Natural killer cell (primary cell): ENCODE results near the gene CABP4. TPM values are rescaled to one million over a fixed set of nuclear protein-coding genes. Genes with fewer than 3 reads are reported as not detected.

Experiments used
- ATAC-seq, 3 donors: fragments of 150-1000 bp in 2 of 3; fragments of 200-7000 bp in 1 of 3; cut with Tn5 transposase; 1 replicate in 1 of 3; 2 replicates in 2 of 3; pipeline ENCODE4 v1.10.0; 2021; ENCODE audit warnings: mild to moderate bottlenecking in 2 of 3, moderate library complexity in 2 of 3
- DNase-seq, 2 donors: peaks; one replicate each; pipeline versions ENCODE4 v3.0.0 to v3.0.0-alpha.2; 2013 to 2021; ENCODE audit warnings: mixed read lengths in 1 of 2
- H3K27ac ChIP-seq: one replicate; pipeline ENCODE4 v1.5.1; 2013; ENCODE audit warnings: mild to moderate bottlenecking, low read length
- H3K27me3 ChIP-seq: one replicate; pipeline ENCODE4 v1.6.1; 2013; ENCODE audit warnings: low read length; ENCODE audit not compliant: control insufficient read depth, insufficient read depth
- H3K36me3 ChIP-seq: one replicate; pipeline ENCODE4 v1.6.1; 2013; ENCODE audit warnings: low read length; ENCODE audit not compliant: control insufficient read depth, insufficient read depth
- H3K4me1 ChIP-seq: one replicate; pipeline ENCODE4 v1.6.1; 2013; ENCODE audit warnings: low read length; ENCODE audit not compliant: control insufficient read depth, insufficient read depth
- H3K4me3 ChIP-seq: one replicate; pipeline ENCODE4 v1.5.1; 2013; ENCODE audit warnings: low read length
- H3K9me3 ChIP-seq: one replicate; pipeline ENCODE4 v1.6.1; 2013; ENCODE audit warnings: low read length; ENCODE audit not compliant: control insufficient read depth, insufficient read depth
- H3K27ac Mint-ChIP-seq, 2 donors: one replicate each; pipeline ENCODE4 v1.8.0; 2022; ENCODE audit warnings: mild to moderate bottlenecking in 2 of 2, mixed read lengths in 2 of 2, moderate library complexity in 1 of 2
- H3K27me3 Mint-ChIP-seq, 2 donors: one replicate each; pipeline ENCODE4 v1.8.0; 2022; ENCODE audit warnings: low read depth in 2 of 2, mixed read lengths in 2 of 2
- H3K36me3 Mint-ChIP-seq: one replicate; pipeline ENCODE4 v1.8.0; 2022; ENCODE audit warnings: mixed read lengths
- H3K4me1 Mint-ChIP-seq, 2 donors: one replicate each; pipeline ENCODE4 v1.8.0; 2022; ENCODE audit warnings: mixed read lengths in 2 of 2
- H3K4me3 Mint-ChIP-seq: one replicate; pipeline ENCODE4 v1.8.0; 2022; ENCODE audit warnings: mild to moderate bottlenecking, moderate library complexity, mixed read lengths
- H3K9me3 Mint-ChIP-seq, 2 donors: one replicate each; pipeline ENCODE4 v1.8.0; 2022; ENCODE audit warnings: mixed read lengths in 2 of 2
- CTCF ChIP-seq: fragments of 200-600 bp; IDR thresholded peaks from one replicate; pipeline ENCODE4 v1.8.0; 2022; ENCODE audit warnings: antibody characterized with exemption
- WGBS: methylation state at CpG from one replicate; pipeline ENCODE4 v1.1.7; 2013; ENCODE audit warnings: missing lambda C conversion rate; ENCODE audit not compliant: insufficient coverage; 5-methylcytosine and 5-hydroxymethylcytosine counted together
- intact Hi-C: fragments of 100-400 bp; cut with micrococcal nuclease; formaldehyde crosslinking; loops from one replicate; pipeline ENCODE4 v1.14.2; 2022
- total RNA-seq, 4 donors: library from RNA; stranded (reverse); fragments of 120-200 nt in 1 of 4; gene quantifications; one replicate each; pipeline versions ENCODE4 v1.2.3 to v1.2.4, GENCODE V29; 2013 to 2022

The CABP4 gene
- total RNA-seq, 3 donors from 2014 or later (not counting 1 experiment from before 2014, with no cell fraction given), result 12.9 to 22.8 (median 21.3) TPM

GRCh38 chr11:67466962-67467771, 12.0 kb downstream of the CABP4 start:
- intact Hi-C loops, result loop anchor here (5.0 kb wide), 1 partner anchor 65 kb away; the partner anchor contains the start of genes PPP1CA and TBC1D10C
- no peak for ATAC-seq
- H3K27ac ChIP-seq, result no peak overlapping the region
- peaks cover 12 to 37% of the 10 kb centered on the region in 2 donors for H3K4me1 Mint-ChIP-seq
- H3K27me3 Mint-ChIP-seq, result no peaks in the 10 kb centered on the region
- WGBS, result 89% methylated on average over 11 of the region's 11 CpGs
- peaks cover 6% of the 10 kb centered on the region for H3K36me3 ChIP-seq
- H3K27me3 ChIP-seq, result no peaks in the 10 kb centered on the region
- H3K4me3 ChIP-seq, result no peak overlapping the region
- no peaks in the 10 kb centered on the region for H3K9me3 Mint-ChIP-seq
- peak overlapping the region; percentile 18 to 82 for H3K27ac Mint-ChIP-seq
- DNase-seq, result no peak
- TF ChIP-seq CTCF, result no peak
- no peaks in the 10 kb centered on the region for H3K36me3 Mint-ChIP-seq
- no peaks in the 10 kb centered on the region for H3K9me3 ChIP-seq
- peak overlapping the region; percentile 73 for H3K4me3 Mint-ChIP-seq
- H3K4me1 ChIP-seq, result peaks cover 42% of the 10 kb centered on the region

GRCh38 chr11:67468056-67468455, 12.9 kb downstream of the CABP4 start:
- no peaks in the 10 kb centered on the region for H3K9me3 Mint-ChIP-seq
- no peaks in the 10 kb centered on the region for H3K27me3 Mint-ChIP-seq
- Histone ChIP-seq H3K9me3 (no peaks in the 10 kb centered on the region), H3K27me3 (no peaks in the 10 kb centered on the region), H3K36me3 (peaks cover 6% of the 10 kb centered on the region), H3K4me1 (peaks cover 42% of the 10 kb centered on the region), H3K27ac (peak overlapping the region; percentile 38), H3K4me3 (peak overlapping the region; percentile 58)
- intact Hi-C loops, result loop anchor here (5.0 kb wide), 1 partner anchor 66 kb away; the partner anchor contains the start of genes PPP1CA and TBC1D10C
- TF ChIP-seq CTCF, result no peak
- no peak for DNase-seq
- H3K36me3 Mint-ChIP-seq, result no peaks in the 10 kb centered on the region
- ATAC-seq, result no peak
- H3K27ac Mint-ChIP-seq, result peak overlapping the region; percentile 66 to 82
- peaks cover 12 to 37% of the 10 kb centered on the region in 2 donors for H3K4me1 Mint-ChIP-seq
- H3K4me3 Mint-ChIP-seq, result peak overlapping the region; percentile 85
- 65% methylated on average over 5 of the region's 5 CpGs for WGBS

GRCh38 chr11:67468456-67468758, 13.3 kb downstream of the CABP4 start:
- intact Hi-C loops, result loop anchor here (5.0 kb wide), 1 partner anchor 66 kb away; the partner anchor contains the start of genes PPP1CA and TBC1D10C
- peak in 1 of 2 donors; percentile 46 for DNase-seq
- H3K4me1 ChIP-seq, result peaks cover 42% of the 10 kb centered on the region

More at GRCh38 chr11:67468456-67468758, 13.3 kb downstream of the CABP4 start:
- Mint-ChIP-seq H3K4me1 (peaks cover 12 to 37% of the 10 kb centered on the region in 2 donors), H3K4me3 (peak overlapping the region; percentile 85), H3K9me3 (no peaks in the 10 kb centered on the region), H3K36me3 (no peaks in the 10 kb centered on the region), H3K27me3 (no peaks in the 10 kb centered on the region), H3K27ac (peak overlapping the region; percentile 66 to 82)
- no peaks in the 10 kb centered on the region for H3K27me3 ChIP-seq
- peak overlapping the region; percentile 58 for H3K4me3 ChIP-seq
- H3K9me3 ChIP-seq, result no peaks in the 10 kb centered on the region
- H3K36me3 ChIP-seq, result peaks cover 6% of the 10 kb centered on the region
- ATAC-seq, result no peak
- TF ChIP-seq CTCF, result no peak
- H3K27ac ChIP-seq, result peak overlapping the region; percentile 38
- WGBS, result 4% methylated on average over 6 of the region's 6 CpGs
